HFF-Myc (cell line): ENCODE results near the gene LGALS4.
A peak's percentile ranks its signal among the peaks of the same experiment; 100 is the strongest.

Source experiments
- DNase-seq: peaks from one replicate; pipeline ENCODE4 v3.0.0-alpha.2; 2011; ENCODE audit warnings: low read depth; ENCODE audit errors: extremely low read depth
- H3K4me3 ChIP-seq: replicated peaks from 2 replicates; pipeline ENCODE4 v1.5.1; 2011; ENCODE audit warnings: low read depth, mild to moderate bottlenecking, control low read depth, low read length
- TF ChIP-seq, protein P1 (sequence below): IDR thresholded peaks from 2 replicates; pipeline ENCODE4 v1.5.1; 2012; ENCODE audit warnings: mild to moderate bottlenecking, low read depth, low read length, control low read depth; ENCODE audit errors: missing control alignments

LGALS4 gene

DNA sequence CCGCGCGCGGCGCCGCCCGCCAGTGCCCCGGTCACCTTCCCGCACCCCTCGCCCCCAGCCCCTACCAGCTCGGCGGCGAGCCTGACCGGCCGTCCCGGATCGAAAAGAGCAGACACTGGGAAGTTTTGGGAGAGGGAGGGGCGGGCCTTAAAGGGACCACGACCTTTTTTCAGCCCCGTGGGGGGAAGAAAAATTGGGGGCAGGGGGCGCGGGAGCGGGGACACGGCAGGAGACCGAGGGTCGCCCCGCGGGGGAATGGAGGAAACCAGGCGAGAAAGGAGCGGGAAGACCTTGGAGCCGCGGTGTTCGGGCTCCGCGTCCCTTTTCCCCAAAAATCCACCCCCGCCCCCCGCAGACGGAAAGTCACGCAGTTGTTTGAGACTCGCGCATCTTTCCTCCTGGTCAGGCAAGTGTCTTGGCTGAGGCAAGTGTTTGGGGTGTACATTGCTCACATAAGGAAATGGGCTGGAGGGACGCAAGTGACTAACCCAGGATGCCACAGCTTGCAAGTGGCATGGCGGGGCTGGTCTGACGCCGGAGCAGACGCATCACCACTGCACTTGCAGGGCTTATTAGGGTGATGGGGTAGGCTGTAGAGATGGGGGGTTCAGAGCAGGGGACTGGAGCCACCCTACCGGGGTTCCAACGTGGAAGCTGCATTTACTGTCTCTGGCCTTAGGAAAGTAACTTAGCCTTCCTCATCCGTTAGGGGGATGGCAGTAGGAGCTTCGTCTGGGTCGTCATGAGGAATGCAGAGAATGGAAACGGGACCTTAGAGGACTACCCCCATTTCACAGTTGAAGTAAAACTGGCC lies 39.7 kb upstream of the LGALS4 start:
- TF ChIP-seq, protein P1, sequence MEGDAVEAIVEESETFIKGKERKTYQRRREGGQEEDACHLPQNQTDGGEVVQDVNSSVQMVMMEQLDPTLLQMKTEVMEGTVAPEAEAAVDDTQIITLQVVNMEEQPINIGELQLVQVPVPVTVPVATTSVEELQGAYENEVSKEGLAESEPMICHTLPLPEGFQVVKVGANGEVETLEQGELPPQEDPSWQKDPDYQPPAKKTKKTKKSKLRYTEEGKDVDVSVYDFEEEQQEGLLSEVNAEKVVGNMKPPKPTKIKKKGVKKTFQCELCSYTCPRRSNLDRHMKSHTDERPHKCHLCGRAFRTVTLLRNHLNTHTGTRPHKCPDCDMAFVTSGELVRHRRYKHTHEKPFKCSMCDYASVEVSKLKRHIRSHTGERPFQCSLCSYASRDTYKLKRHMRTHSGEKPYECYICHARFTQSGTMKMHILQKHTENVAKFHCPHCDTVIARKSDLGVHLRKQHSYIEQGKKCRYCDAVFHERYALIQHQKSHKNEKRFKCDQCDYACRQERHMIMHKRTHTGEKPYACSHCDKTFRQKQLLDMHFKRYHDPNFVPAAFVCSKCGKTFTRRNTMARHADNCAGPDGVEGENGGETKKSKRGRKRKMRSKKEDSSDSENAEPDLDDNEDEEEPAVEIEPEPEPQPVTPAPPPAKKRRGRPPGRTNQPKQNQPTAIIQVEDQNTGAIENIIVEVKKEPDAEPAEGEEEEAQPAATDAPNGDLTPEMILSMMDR = no peak
- peak overlapping the region; percentile 61 for H3K4me3 ChIP-seq
- DNase-seq = no peak

DNA sequence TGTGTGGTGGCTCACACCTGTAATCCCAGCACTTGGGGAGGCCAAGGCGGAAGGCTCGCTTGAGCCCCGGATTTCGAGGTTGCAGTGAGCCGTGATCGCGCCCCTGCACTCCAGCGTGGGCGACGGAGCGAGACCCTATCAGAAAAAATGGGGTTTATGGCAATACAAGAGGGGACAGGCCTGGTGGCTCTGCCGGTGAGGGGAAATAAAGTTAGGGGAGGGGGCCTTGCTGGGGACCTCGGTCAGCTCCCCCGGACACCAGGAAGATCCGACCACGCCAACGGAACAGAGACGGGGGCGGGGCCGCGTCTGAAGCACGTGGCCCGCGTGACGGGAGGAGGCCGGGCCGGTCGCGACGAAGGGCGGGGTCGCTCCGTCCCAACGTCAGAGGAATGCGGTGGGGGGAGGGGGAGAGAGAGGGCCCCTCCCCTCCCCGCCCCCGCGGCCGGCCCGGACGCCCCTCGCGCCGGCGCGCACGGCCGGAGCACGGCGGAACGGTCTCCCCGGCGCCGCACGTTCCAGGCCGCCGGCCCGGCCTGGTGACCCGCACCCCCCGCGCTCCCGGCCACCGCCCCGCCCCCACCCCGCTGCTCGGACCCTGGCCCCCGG lies 39.0 kb upstream of the LGALS4 start:
- peak; percentile 67 for DNase-seq
- TF ChIP-seq, protein P1 = no peak
- H3K4me3 ChIP-seq = peak overlapping the region; percentile 61

DNA sequence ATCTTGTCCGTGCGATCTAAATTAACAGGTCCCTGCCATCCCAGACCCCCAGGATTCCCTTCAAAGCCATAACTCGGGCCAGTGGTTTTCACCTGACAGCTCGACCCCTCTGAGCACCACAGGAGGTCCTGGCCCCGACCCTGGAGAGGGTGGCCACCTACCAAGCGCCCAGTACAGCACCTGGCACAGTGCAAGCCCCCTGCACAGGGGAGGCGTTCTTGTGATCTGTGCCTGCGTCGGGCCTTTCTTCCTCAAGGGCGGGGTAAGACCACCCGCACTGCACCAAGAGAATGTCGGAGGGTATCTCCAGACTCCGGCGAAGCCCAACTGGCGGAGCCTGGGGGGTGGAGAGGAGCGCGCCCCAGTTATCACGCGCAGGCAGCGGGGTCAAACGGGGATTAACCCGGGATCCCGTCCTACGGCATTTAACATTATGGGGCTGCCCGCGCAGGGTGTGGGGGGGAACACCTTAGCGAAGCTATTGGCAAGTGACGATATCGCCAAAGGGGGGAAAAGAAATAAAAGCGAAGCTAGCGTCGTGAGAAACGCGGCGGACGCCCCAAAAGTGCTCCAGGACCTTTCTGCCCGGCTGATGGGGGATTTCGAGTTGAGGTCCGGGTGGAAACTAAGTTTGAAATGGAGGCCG lies 38.4 kb upstream of the LGALS4 start:
- peak overlapping the region; percentile 61 for H3K4me3 ChIP-seq
- no peak for DNase-seq
- TF ChIP-seq, protein P1 = no peak

DNA sequence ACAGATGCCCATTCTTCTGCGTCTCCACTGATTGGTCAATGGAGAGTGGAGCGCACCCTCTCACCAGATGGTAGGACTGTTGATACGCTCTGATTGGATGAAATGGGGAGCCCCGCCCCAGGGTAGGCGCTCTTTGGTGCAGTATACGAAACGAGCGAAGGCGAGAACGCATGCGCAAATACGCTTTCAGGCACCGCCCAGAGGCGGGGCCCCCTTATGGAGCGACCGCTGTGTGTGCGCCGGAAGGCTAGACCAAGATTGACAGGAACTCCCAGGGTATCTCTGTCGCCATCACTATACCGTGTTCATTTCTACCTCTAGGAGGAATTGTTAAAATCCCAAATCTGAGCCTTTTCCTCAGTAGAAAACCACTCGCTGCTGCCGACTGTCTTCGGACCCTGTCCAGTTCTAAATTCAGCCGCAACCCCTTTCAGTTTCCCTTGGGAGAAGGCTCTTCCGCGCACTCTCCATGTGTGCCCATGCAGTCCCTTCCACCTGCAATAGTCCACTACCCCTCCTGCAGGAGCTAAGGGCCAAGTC lies 37.8 kb upstream of the LGALS4 start:
- H3K4me3 ChIP-seq = peak overlapping the region; percentile 61
- no peak for DNase-seq
- TF ChIP-seq, protein P1 = no peak

DNA sequence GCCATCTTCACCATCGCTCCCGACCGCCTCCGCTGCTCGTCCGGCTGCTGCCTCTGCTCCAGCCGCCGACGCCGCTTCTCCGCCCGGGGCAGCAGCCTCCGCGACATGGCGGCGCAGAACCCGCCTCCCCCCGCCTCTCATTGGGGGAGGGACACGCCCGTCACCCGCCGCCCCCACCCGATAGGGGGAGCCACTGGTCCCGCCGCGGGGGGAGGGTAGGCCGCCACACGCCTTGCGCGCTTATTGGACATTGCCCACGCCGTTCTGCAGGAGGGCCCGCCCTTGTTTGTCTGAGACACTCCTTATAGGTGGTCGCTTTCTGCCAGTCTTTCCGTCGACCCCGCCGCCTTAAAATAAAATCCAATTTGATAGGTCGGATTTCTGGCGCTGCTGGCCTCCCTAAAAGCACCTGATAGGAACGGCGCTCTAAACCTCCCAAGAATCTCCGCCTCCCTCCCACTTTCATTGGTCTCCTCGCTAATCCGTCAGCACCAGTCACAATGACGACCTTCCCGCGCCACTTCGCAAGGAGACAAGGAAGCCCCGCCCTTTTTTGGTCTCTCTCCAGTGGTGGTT lies 37.2 kb upstream of the LGALS4 start, which contains the start of gene HNRNPL:
Gene HNRNPL (minus strand): TSS at position 127 of the 576 bp plus-strand sequence. CDS start 20 bp downstream, at position 107.
- H3K4me3 ChIP-seq = peak within 1 kb of the TSS; percentile 93
- TF ChIP-seq, protein P1 = peak; percentile 49
- DNase-seq = peak; percentile 100

DNA sequence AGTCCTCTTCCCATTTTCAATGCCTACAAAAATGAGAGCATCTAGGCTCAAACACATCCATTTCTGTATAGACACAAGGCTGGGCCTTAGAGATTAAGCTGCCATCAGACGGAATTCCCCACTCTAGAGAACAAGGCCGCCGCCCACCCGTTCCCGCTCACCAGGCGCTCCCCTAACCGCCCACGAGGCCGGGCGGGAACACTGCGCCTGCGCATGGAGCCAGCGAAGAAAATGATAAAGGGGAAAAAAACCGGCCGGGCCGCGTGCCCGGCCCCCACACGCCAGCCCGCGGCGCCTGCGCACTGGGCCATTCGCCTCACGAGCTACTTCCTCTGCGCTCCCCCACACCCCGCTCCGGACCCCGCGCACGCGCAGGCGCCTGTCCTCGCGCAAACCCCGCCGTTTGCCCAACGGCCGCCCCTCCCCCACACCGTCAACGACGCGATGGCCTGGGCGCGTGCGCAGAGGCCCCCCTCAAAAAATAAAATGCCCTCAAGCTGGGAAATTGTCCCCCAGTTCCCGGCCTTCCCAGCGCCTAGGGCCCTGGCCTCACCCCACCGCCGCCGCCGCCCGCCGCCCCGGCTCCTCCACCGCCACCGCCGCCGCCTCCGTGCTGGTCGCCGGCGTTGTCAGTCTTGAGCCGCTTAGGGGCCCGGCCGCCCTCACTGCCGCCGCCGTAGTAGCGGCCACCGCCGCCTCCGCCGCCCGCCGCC lies 36.6 kb upstream of the LGALS4 start:
- TF ChIP-seq, protein P1 = no peak
- peak overlapping the region; percentile 93 for H3K4me3 ChIP-seq
- peak; percentile 73 for DNase-seq
